HG02852 (cell line): ENCODE results near the gene SLC38A7.
A peak's percentile ranks its signal among the peaks of the same experiment; 100 is the strongest.
"Not testable (repeated sequence)": the region's sequence is repeated elsewhere in the genome, so short reads cannot be mapped to it uniquely, and the experiment has no call there.

ENCODE experiments used
- ATAC-seq: cut with Tn5 transposase; IDR thresholded peaks from one replicate; pipeline ENCODE4 v1.9.1; 2021; ENCODE audit warnings: mild to moderate bottlenecking, moderate library complexity; ENCODE audit not compliant: unreplicated experiment

Gene SLC38A7

GRCh38 chr16:58637021-58637420 is 47.5 kb downstream of the SLC38A7 start:
- not testable (repeated sequence) for ATAC-seq

DNA sequence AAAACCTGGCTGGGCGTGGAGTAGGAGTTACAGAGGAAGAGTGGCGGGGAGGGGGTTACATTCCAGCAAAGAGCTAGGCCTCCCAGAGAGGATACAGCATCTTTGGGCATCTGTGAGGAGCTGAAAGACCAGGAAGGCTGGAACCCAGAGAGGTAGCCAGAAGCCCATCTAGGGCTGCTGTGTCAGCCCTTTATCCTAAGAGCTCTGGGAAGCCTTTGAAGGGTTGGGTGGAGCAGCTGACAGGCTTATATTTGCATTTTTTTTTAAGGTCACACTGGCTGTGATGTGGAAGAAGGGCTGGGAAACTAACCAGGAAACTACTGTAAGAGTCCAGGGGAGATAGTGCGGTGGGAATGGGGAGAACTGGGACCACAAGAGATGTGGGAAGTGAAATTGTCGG is 48.1 kb downstream of the SLC38A7 start:
- ATAC-seq: no peak

DNA sequence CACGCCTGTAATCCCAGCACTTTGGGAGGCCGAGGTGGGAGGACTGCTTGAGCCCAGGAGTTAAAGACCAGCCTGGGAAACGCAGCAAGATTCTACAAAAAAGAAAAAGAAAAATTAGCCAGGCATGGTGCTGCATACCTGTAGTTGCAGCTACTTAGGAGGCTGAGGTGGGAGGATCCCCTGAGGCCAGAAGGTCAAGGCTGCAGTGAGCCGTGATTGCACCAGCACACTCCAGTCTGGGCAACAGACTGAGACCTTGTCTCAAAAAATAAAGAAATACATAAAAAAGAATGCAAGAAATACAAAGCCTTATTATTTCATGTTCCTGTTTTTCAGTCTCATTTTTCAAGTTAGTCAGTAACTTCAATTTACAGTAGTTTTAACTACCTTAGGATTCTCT is 49.1 kb downstream of the SLC38A7 start:
- ATAC-seq: no peak

GRCh38 chr16:58634265-58634802 is 50.2 kb downstream of the SLC38A7 start:
- no peak for ATAC-seq

DNA sequence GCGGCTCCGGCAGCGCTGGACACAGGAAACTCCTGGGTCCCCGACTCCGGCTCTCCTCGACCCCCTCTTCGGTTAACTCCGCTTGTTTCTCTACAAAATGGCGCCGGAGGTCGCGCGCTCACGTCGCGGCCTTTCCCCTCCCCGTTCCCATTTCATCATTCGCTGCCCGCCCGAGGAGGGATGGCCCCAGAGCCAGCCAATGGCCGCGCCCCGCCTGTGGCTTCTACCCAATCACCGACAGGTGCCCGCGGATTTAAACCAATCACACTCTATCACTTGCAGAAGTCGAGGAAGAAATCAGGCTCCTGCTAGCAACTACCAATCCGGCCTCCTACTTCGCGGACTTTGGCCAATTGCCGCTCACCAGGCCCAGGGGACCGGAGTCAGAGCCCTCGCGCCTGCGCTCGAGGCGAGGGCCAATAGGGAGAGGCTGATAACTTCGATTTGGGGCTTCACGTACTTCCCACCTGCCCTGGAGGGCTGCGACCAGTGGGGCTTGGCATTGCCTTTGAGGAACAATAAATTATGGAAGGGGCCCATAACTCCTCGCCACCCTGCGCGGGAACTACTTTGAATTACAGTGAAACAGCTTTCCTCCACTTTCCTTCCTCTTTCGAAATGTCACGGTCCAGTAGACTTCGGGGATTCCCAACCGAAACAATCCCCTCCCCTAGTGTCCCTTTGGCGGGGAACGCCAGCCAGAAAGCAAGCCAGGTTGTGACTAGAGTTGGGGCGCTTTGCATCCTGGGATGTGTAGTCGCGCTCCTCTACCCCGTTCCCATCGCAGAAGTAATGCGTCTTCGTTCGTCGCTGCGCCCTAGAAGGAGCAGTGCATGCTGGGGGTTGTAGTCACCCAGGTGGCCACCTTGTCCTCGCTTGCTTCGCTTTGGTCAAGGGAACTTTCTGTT is 54.6 kb downstream of the SLC38A7 start, which contains the start of gene CNOT1:
TSS of gene CNOT1 (minus strand) at position 94 of the 908 bp plus-strand sequence. CDS start 30,489 bp downstream, outside the sequence.
- ATAC-seq: peak; percentile 86

DNA sequence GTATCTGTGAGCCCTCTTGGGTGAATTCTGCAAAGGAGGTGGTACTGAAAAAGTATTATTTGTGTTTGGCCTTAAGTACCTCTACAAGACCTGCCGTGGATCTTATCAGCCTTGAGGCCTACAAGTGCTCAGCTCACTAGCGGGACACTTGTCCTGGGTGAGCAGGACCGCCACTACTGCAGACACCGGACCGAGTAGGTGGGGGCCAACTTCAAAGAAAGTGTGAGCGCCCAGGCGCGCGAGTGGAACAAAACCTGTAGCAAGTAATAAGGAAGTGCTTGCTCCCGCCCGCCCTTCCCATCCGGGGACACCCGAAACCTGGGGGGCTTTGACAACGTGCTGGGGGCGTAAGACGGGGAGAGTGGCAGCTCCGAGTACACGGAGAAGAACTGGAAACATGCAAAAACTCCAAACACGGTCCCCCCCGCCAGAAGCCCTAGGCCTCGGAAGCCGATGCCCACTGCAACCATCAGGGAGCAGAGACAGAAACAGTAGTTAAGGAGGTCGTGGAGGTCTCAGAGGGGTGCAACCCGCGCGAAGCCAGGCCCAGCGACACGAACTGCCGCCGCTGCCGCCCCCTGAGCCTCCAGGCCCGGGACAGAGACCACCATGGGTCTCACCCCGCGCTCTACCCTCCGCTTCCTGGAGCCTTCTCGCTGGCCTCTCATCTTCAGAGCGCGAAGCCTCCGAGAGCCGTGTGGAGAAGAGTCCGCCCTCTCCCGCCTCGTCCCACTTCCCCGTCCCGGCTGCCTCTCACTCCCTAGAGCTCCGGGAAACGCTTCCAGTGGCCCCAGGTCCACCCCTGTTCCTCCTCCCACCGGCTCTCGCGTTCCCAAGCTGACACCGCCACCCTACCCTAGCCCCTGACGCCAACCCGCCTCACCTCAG is 55.5 kb downstream of the SLC38A7 start:
- ATAC-seq: peak; percentile 1

DNA sequence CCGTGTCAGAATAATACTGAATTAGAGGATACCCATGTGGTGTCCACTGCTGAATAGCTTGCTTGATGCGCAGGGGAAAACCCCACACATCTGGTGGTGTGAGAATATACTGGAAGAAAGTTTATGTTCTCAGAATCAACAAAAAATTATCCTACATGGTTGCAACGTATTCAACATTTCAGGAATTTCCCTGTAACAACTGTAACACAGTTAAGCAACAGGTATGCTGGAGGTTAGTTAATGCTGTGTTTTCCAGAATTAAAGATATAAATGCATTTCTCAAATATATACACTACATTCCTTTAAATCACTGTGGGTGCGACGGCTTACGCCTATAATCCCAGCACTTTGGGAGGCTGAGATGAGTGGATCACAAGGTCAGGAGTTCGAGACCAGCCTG is 60.4 kb downstream of the SLC38A7 start:
- ATAC-seq: no peak

DNA sequence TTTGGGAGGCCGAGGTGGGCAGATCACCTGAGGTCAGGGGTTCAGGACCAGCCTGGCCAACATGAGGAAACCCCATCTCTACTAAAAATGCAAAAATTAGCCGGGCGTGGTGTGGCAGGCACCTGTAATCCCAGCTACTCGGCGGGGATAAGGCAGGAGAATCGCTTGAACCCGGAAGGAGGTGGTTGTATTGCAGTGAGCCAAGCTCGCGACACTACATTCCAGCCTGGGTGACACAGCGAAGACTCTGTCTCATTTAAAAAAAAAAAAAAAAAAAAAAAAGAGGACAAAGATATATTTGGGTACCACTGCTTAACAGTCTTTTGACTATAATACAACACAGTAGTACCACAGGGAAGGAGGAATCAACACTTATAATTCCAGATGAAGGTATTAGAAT is 64.2 kb downstream of the SLC38A7 start:
- no peak for ATAC-seq

DNA sequence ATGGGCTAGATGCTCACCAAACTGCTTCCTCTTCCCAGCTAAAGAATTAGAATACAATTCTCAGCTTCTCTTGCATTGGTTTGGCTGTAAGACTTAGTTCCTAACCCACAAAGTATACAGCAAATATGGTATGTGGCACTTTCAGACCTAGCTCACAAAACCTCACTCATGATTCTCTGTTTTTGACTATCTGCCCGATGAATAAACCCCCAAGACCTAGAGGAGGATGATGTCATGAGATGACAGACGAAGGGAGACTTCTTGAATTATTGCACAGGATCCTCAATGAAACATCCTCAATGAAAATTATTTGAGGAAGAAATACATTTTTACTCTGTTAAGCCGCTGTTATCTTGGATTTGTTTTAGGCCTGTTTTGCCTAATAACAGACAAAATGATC is 69.3 kb downstream of the SLC38A7 start:
- no peak for ATAC-seq
